IMR-90 (cell line): Measurements from ENCODE around the gene PITPNM1. TPM values are rescaled to one million over a fixed set of nuclear protein-coding genes. Genes with fewer than 3 reads are reported as not detected.

Experiments used
- ATAC-seq: fragments of 200-7000 bp; cut with Tn5 transposase; 2 replicates; pipeline ENCODE4 v1.9.1; 2020; ENCODE audit warnings: low read depth, mild to moderate bottlenecking, moderate library complexity
- BruUV-seq: library from RNA; stranded (reverse); fragments of 400-500 nt; replicated peaks from 2 replicates; lab custom pipeline; 2021; lab: Mats Ljungman, UMichigan
- CTCF ChIA-PET: fragments of 300-600 bp; formaldehyde crosslinking; extraction: SDS; loops from one replicate; lab custom pipeline; 2021; ENCODE audit warnings: antibody characterized with exemption; lab: Yijun Ruan, JAX
- POLR2A ChIA-PET: fragments of 300-600 bp; sonication (Branson Sonifier 250); formaldehyde crosslinking; loops from one replicate; lab custom pipeline; 2022; ENCODE audit warnings: antibody characterized with exemption; ENCODE audit not compliant: unreplicated experiment; lab: Charles Lee
- DNase-seq: peaks from one replicate; pipeline ENCODE4 v3.0.0; 2013
- H2AFZ ChIP-seq: replicated peaks from 2 replicates; pipeline ENCODE3; 2013; ENCODE audit warnings: low read length, mild to moderate bottlenecking; ENCODE audit not compliant: poor library complexity
- H2AK5ac ChIP-seq: 2 replicates; pipeline ENCODE4 v1.6.1; 2013; ENCODE audit warnings: low read depth, low read length, inconsistent platforms
- H2AK9ac ChIP-seq: replicated peaks from 2 replicates; pipeline ENCODE3; 2013; ENCODE audit warnings: mild to moderate bottlenecking, low read depth, low read length, moderate library complexity; ENCODE audit not compliant: poor library complexity
- H2BK120ac ChIP-seq: 2 replicates; pipeline ENCODE4 v1.6.1; 2013; ENCODE audit warnings: low read depth, low read length, inconsistent platforms
- H2BK15ac ChIP-seq: 3 replicates; pipeline ENCODE4 v1.6.1; 2013; ENCODE audit warnings: low read depth, low read length, inconsistent platforms
- H2BK20ac ChIP-seq: 2 replicates; pipeline ENCODE4 v1.6.1; 2013; ENCODE audit warnings: low read depth, mild to moderate bottlenecking, inconsistent platforms, low read length, moderate library complexity
- H2BK5ac ChIP-seq: 2 replicates; pipeline ENCODE4 v1.6.1; 2013; ENCODE audit warnings: mild to moderate bottlenecking, low read depth, low read length, inconsistent platforms; ENCODE audit not compliant: poor library complexity, severe bottlenecking
- H3K14ac ChIP-seq: replicated peaks from 2 replicates; pipeline ENCODE4 v1.6.1; 2013; ENCODE audit warnings: low read depth, low read length, inconsistent platforms
- H3K18ac ChIP-seq: 2 replicates; pipeline ENCODE4 v1.6.1; 2013; ENCODE audit warnings: low read depth, low read length, control low read depth
- H3K23ac ChIP-seq: 2 replicates; pipeline ENCODE4 v1.6.1; 2013; ENCODE audit warnings: low read depth, low read length, inconsistent platforms
- H3K27ac ChIP-seq: 2 replicates; pipeline ENCODE4 v1.5.1; 2013; ENCODE audit warnings: mild to moderate bottlenecking, control low read depth, low read length; ENCODE audit not compliant: insufficient read depth
- H3K27me3 ChIP-seq: 2 replicates; pipeline ENCODE4 v1.6.1; 2013; ENCODE audit warnings: low read length; ENCODE audit not compliant: control insufficient read depth, insufficient read depth
- H3K36me3 ChIP-seq: 2 replicates; pipeline ENCODE4 v1.6.1; 2013; ENCODE audit warnings: low read length, mixed read lengths; ENCODE audit not compliant: control insufficient read depth, insufficient read depth
- H3K4ac ChIP-seq: 2 replicates; pipeline ENCODE4 v1.6.1; 2013; ENCODE audit warnings: low read depth, low read length, inconsistent platforms
- H3K4me1 ChIP-seq: 2 replicates; pipeline ENCODE4 v1.6.1; 2013; ENCODE audit warnings: low read length, mixed read lengths; ENCODE audit not compliant: control insufficient read depth, insufficient read depth
- H3K4me2 ChIP-seq: 2 replicates; pipeline ENCODE4 v1.6.1; 2013; ENCODE audit warnings: low read depth, mild to moderate bottlenecking, control low read depth, low read length, moderate library complexity
- H3K4me3 ChIP-seq: 2 replicates; pipeline ENCODE4 v1.5.1; 2013; ENCODE audit warnings: low read depth, mild to moderate bottlenecking, control low read depth, low read length, moderate library complexity; ENCODE audit not compliant: insufficient read depth
- H3K56ac ChIP-seq: 2 replicates; pipeline ENCODE4 v1.6.1; 2013; ENCODE audit warnings: low read length, inconsistent platforms; ENCODE audit not compliant: insufficient read depth; ENCODE audit errors: extremely low read depth
- H3K79me1 ChIP-seq, 2 experiments: 2 replicates each; pipeline ENCODE4 v1.6.1; 2013; ENCODE audit warnings: low read length in 2 of 2, inconsistent platforms in 1 of 2, low read depth in 1 of 2
- H3K9ac ChIP-seq: 2 replicates; pipeline ENCODE4 v1.6.1; 2013; ENCODE audit warnings: low read depth, low read length, control low read depth
- H3K9me1 ChIP-seq: 2 replicates; pipeline ENCODE4 v1.6.1; 2013; ENCODE audit warnings: low read length, inconsistent platforms; ENCODE audit not compliant: insufficient read depth
- H3K9me3 ChIP-seq: 2 replicates; pipeline ENCODE4 v1.6.1; 2013; ENCODE audit warnings: low read length; ENCODE audit not compliant: control insufficient read depth, insufficient read depth
- H4K20me1 ChIP-seq: 2 replicates; pipeline ENCODE4 v1.6.1; 2013; ENCODE audit warnings: low read length, inconsistent platforms; ENCODE audit not compliant: insufficient read depth
- H4K5ac ChIP-seq: 2 replicates; pipeline ENCODE4 v1.6.1; 2013; ENCODE audit warnings: mild to moderate bottlenecking, low read depth, low read length, control low read depth
- H4K8ac ChIP-seq, 2 experiments: 2 replicates each; pipeline ENCODE4 v1.6.1; 2013; ENCODE audit warnings: low read depth in 2 of 2, low read length in 2 of 2, control low read depth in 1 of 2, inconsistent platforms in 1 of 2
- H4K91ac ChIP-seq: 2 replicates; pipeline ENCODE4 v1.6.1; 2013; ENCODE audit warnings: low read depth, low read length, inconsistent platforms; ENCODE audit not compliant: insufficient read depth
- BHLHE40 ChIP-seq: fragments of 150-350 bp; IDR thresholded peaks from 2 replicates; pipeline ENCODE4 v1.6.1; 2016; ENCODE audit warnings: mild to moderate bottlenecking, low read depth, low read length
- CHD1 ChIP-seq: IDR thresholded peaks from 2 replicates; pipeline ENCODE4 v1.6.1; 2012; ENCODE audit warnings: low read depth, low read length, improper control_type of control experiment
- RCOR1 ChIP-seq: IDR thresholded peaks from 2 replicates; pipeline ENCODE4 v1.6.1; 2012; ENCODE audit warnings: mild to moderate bottlenecking, low read length, improper control_type of control experiment; ENCODE audit not compliant: insufficient replicate concordance
- SMC3 ChIP-seq: fragments of 150-350 bp; IDR thresholded peaks from 2 replicates; pipeline ENCODE4 v1.6.1; 2016; ENCODE audit warnings: low read depth, mild to moderate bottlenecking, antibody characterized with exemption, low read length, moderate library complexity
- WGBS, 2 experiments: methylation state at CpG; one replicate each; pipeline versions ENCODE4 v1.1.5 to v1.1.7; 2013; ENCODE audit warnings: missing lambda C conversion rate in 2 of 2; ENCODE audit not compliant: insufficient read length in 1 of 2; ENCODE audit errors: extremely low coverage in 2 of 2; 5-methylcytosine and 5-hydroxymethylcytosine counted together
- dilution Hi-C: fragments of 300-500 bp; cut with HindIII; formaldehyde crosslinking; loops from one replicate; pipeline ENCODE4 v1.14.3; 2018; ENCODE audit warnings: low sequenced_read_pairs; ENCODE audit not compliant: unreplicated experiment
- in situ Hi-C: fragments of 300-500 bp; cut with MboI; formaldehyde crosslinking; loops from 3 replicates; pipeline ENCODE4 v1.14.3; 2019; ENCODE audit warnings: low sequenced_read_pairs, inconsistent platforms, mixed read lengths
- intact Hi-C: fragments of 100-400 bp; cut with micrococcal nuclease; formaldehyde crosslinking; loops from 2 replicates; pipeline ENCODE4 v1.10.0; 2022
- polyA plus RNA-seq, 3 experiments: library from polyadenylated mRNA; depleted of rRNA; stranded (reverse); fragments of >200 nt; gene quantifications; 2 replicates each; pipeline ENCODE4 v1.2.3, GENCODE V29; 2012; ENCODE audit warnings: low replicate concordance in 1 of 3
- total RNA-seq: library from RNA; depleted of rRNA; stranded (reverse); fragments of >200 nt; gene quantifications from 2 replicates; pipeline ENCODE4 v1.2.3, GENCODE V29; 2012

Gene PITPNM1
- total and polyA plus RNA-seq, 2 of the 4 experiments (the other 2 are of a cell fraction), result 5.0 to 15.4 TPM

DNA sequence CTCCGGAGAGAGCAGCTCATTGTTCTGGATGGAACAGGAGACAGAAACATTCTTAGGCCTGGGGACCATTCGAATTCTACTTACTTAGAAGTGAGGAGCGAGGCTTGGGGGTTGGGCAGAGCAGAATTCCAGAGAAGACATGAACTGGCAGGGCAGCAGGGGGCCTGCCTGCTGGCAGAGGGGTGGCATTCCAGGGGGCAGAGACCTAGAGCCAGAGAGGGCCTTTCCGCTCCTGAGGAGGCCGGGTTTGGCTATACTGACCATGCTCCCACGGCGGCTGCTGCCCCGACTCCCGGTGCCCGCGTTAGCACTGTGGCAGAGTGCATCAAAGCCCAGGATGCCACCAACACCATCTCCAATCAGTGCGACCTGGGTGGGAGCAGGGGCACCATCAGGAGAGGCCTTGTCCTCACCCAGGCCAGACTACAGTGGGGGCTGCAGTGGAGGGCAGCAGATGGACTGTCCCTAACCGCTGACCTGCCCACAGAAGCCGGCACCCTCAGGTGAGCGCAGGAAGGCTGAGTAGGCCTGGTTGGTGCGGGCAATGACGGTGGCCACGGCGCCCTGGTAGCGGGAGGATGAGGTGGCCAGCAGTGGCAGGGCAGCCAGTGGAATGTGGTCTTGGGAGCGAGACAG, 7.4 kb downstream of the PITPNM1 start:
- ATAC-seq (no peak), DNase-seq (no peak)
- Histone ChIP-seq H3K4me2 (no peak overlapping the region), H3K4me3 (no peak overlapping the region), H3K36me3 (peaks cover 36% of the 10 kb centered on the region), H3K9me1 (peaks cover 4% of the 10 kb centered on the region), H2AFZ (no peak overlapping the region), H2BK15ac (no peak overlapping the region), H4K20me1 (no peaks in the 10 kb centered on the region), H3K23ac (no peak overlapping the region), H3K14ac (no peak overlapping the region), H2BK20ac (no peak overlapping the region), H2AK9ac (no peak overlapping the region), H3K4me1 (no peaks in the 10 kb centered on the region), H4K5ac (no peak overlapping the region), H4K91ac (no peak overlapping the region), H3K4ac (no peak overlapping the region), H3K18ac (no peak overlapping the region), H2AK5ac (no peak overlapping the region), H3K27ac (no peak overlapping the region), H3K9me3 (no peaks in the 10 kb centered on the region), H3K27me3 (no peaks in the 10 kb centered on the region), H3K56ac (no peak overlapping the region), H2BK120ac (no peak overlapping the region), H3K79me1 (peaks cover 4 to 10% of the 10 kb centered on the region in 2 experiments; a peak in 3 of 4 replicates), H4K8ac (no peak overlapping the region), H2BK5ac (no peak overlapping the region), H3K9ac (no peak overlapping the region)
- dilution Hi-C loops, result no loop called here
- no TSS peak for BruUV-seq
- no peak for TF ChIP-seq CHD1
- TF ChIP-seq RCOR1, result no peak
- TF ChIP-seq BHLHE40, result no peak
- TF ChIP-seq SMC3, result no peak
- POLR2A ChIA-PET, result no interaction called here
- in situ Hi-C loops, result no loop called here
- CTCF ChIA-PET, result no interaction called here
- intact Hi-C loops, result no loop called here
- WGBS, 2 experiments, result 94% methylated on average over 13 of the region's 21 CpGs; no CpG with 5 or more reads in 1 of the 2 experiments
